GM12878 (cell line): Measurements from ENCODE around the gene SLC31A1. TPM values are rescaled to one million over a fixed set of nuclear protein-coding genes. Genes with fewer than 3 reads are reported as not detected.

Source experiments
- ATAC-seq: fragments of 200-7000 bp; cut with Tn5 transposase; 3 replicates; pipeline ENCODE4 v1.9.1; 2020; ENCODE audit warnings: mild to moderate bottlenecking, moderate library complexity
- BruUV-seq: library from RNA; stranded (reverse); fragments of 400-500 nt; replicated peaks from 2 replicates; lab custom pipeline; 2021; lab: Mats Ljungman, UMichigan
- CTCF ChIA-PET: fragments of 300-600 bp; sonication (Branson Sonifier 250); formaldehyde crosslinking; extraction: SDS; loops from one replicate; lab custom pipeline; 2021; ENCODE audit warnings: inconsistent platforms; lab: Yijun Ruan, JAX
- POLR2A ChIA-PET: fragments of 350-600 bp; formaldehyde crosslinking; extraction: SDS; loops from one replicate; lab custom pipeline; 2021; ENCODE audit warnings: inconsistent platforms; lab: Charles Lee
- RAD21 ChIA-PET: fragments of 300-600 bp; sonication (Branson Sonifier 250); formaldehyde crosslinking; loops from one replicate; lab custom pipeline; 2023; ENCODE audit warnings: antibody characterized with exemption; ENCODE audit not compliant: unreplicated experiment; lab: Charles Lee
- SMC1A ChIA-PET: fragments of 300-600 bp; sonication (Branson Sonifier 250); formaldehyde crosslinking; loops from one replicate; lab custom pipeline; 2023; ENCODE audit not compliant: unreplicated experiment, uncharacterized antibody; lab: Charles Lee
- DNase-seq: peaks from one replicate; pipeline ENCODE4 v3.0.0-alpha.2; 2011; ENCODE audit warnings: low read depth, low spot score
- FAIRE-seq: peaks from 3 replicates; lab custom pipeline; 2011; peaks lifted over from hg19 to GRCh38; lab: Jason Lieb, UNC
- H2AFZ ChIP-seq: 2 replicates; pipeline ENCODE4 v1.6.0; 2011; ENCODE audit warnings: low read depth, low read length, control low read depth; ENCODE audit not compliant: control insufficient read depth
- H3K27ac ChIP-seq: 2 replicates; pipeline ENCODE4 v1.5.1; 2011; ENCODE audit warnings: control low read depth; ENCODE audit not compliant: control insufficient read depth, insufficient read depth
- H3K27me3 ChIP-seq, 2 experiments: replicated peaks in 1 of 2; 2 replicates each; pipeline versions ENCODE4 v1.6.0 to v1.6.1; 2011; ENCODE audit warnings: low read length in 1 of 2; ENCODE audit not compliant: control insufficient read depth in 2 of 2, insufficient read depth in 2 of 2
- H3K36me3 ChIP-seq, 2 experiments: 2 replicates each; pipeline ENCODE4 v1.5.1; 2011; ENCODE audit warnings: low read length in 1 of 2; ENCODE audit not compliant: control insufficient read depth in 2 of 2, insufficient read depth in 2 of 2
- H3K4me1 ChIP-seq: 2 replicates; pipeline ENCODE4 v1.6.1; 2011; ENCODE audit warnings: mild to moderate bottlenecking, low read length, moderate library complexity, mixed read lengths; ENCODE audit not compliant: control insufficient read depth, insufficient read depth
- H3K4me2 ChIP-seq: 2 replicates; pipeline ENCODE4 v1.6.0; 2011; ENCODE audit warnings: control low read depth; ENCODE audit not compliant: control insufficient read depth, insufficient read depth
- H3K4me3 ChIP-seq: fragments of 200-600 bp; sonication (generic); 2 replicates; pipeline ENCODE4 v1.5.1; 2016
- H3K79me2 ChIP-seq: 2 replicates; pipeline ENCODE4 v1.6.0; 2011; ENCODE audit warnings: low read length; ENCODE audit not compliant: control insufficient read depth, insufficient read depth
- H3K9ac ChIP-seq: 2 replicates; pipeline ENCODE4 v1.8.0; 2011; ENCODE audit warnings: low read length, control low read depth, mixed read lengths; ENCODE audit not compliant: control insufficient read depth, insufficient read depth
- H3K9me3 ChIP-seq: replicated peaks from 3 replicates; pipeline ENCODE4 v1.5.1; 2011; ENCODE audit warnings: mild to moderate bottlenecking, low read length; ENCODE audit not compliant: control insufficient read depth, insufficient read depth
- H4K20me1 ChIP-seq: 2 replicates; pipeline ENCODE4 v1.6.0; 2011; ENCODE audit not compliant: control insufficient read depth, insufficient read depth
- BHLHE40 ChIP-seq, 2 experiments: fragments of 450-650 bp in 1 of 2; IDR thresholded peaks; 2 replicates each; pipeline ENCODE4 v1.6.1; 2011 to 2017; ENCODE audit warnings: low read depth in 2 of 2, borderline replicate concordance in 1 of 2, improper control_type of control experiment in 1 of 2, low read length in 1 of 2, mild to moderate bottlenecking in 1 of 2
- CHD4 ChIP-seq: fragments of 200-600 bp; sonication (generic); IDR thresholded peaks from 2 replicates; pipeline ENCODE4 v1.6.1; 2016; ENCODE audit warnings: mild to moderate bottlenecking
- ELK1 ChIP-seq: IDR thresholded peaks from 2 replicates; pipeline ENCODE4 v1.6.1; 2012; ENCODE audit warnings: low read depth, low read length, improper control_type of control experiment
- HDAC2 ChIP-seq: fragments of 200-600 bp; sonication (generic); IDR thresholded peaks from 2 replicates; pipeline ENCODE4 v1.6.1; 2017
- HDAC6 ChIP-seq: fragments of 200-600 bp; sonication (generic); IDR thresholded peaks from one replicate; pipeline ENCODE4 v1.8.0; 2017; ENCODE audit warnings: antibody characterized with exemption; ENCODE audit not compliant: unreplicated experiment
- HSF1 ChIP-seq: fragments of 150-350 bp; IDR thresholded peaks from 2 replicates; pipeline ENCODE4 v1.6.1; 2014; ENCODE audit warnings: mild to moderate bottlenecking, low read depth, low read length
- JUND ChIP-seq: IDR thresholded peaks from 2 replicates; pipeline ENCODE4 v1.6.1; 2012; ENCODE audit warnings: low read depth, mild to moderate bottlenecking, low read length, improper control_type of control experiment, moderate library complexity
- KAT2A ChIP-seq: conservative IDR thresholded peaks from 2 replicates; pipeline ENCODE4 v1.6.1; 2011; ENCODE audit warnings: low read depth, low read length; ENCODE audit not compliant: control insufficient read depth
- NFIC ChIP-seq: IDR thresholded peaks from 2 replicates; pipeline ENCODE4 v1.6.1; 2012; ENCODE audit warnings: low read depth, mild to moderate bottlenecking, inconsistent platforms, low read length, moderate library complexity
- RFX5 ChIP-seq: IDR thresholded peaks from 2 replicates; pipeline ENCODE4 v1.6.1; 2011; ENCODE audit warnings: low read depth, low read length, improper control_type of control experiment
- STAT1 ChIP-seq: fragments of 450-650 bp; conservative IDR thresholded peaks from 2 replicates; pipeline ENCODE4 v1.6.1; 2014; ENCODE audit warnings: antibody characterized with exemption, mild to moderate bottlenecking
- TAF1 ChIP-seq: IDR thresholded peaks from 2 replicates; pipeline ENCODE4 v1.6.1; 2011; ENCODE audit warnings: mild to moderate bottlenecking, low read depth, low read length, borderline replicate concordance
- ZNF24 ChIP-seq: fragments of 450-650 bp; IDR thresholded peaks from 2 replicates; pipeline ENCODE4 v1.6.1; 2017; ENCODE audit warnings: antibody characterized with exemption, mild to moderate bottlenecking
- WGBS: methylation state at CpG from one replicate; pipeline ENCODE4 v1.1.6; 2016; ENCODE audit warnings: low lambda C conversion rate; ENCODE audit not compliant: insufficient replicate concordance, insufficient coverage; ENCODE audit errors: missing lambda C conversion rate; 5-methylcytosine and 5-hydroxymethylcytosine counted together
- in situ Hi-C: fragments of 300-500 bp; cut with MboI; formaldehyde crosslinking; loops from 9 replicates; pipeline ENCODE4 v1.14.3; 2018; ENCODE audit warnings: mixed read lengths
- intact Hi-C: fragments of 100-400 bp; cut with micrococcal nuclease; formaldehyde crosslinking; loops from one replicate; pipeline ENCODE4 v1.14.2; 2022; ENCODE audit not compliant: unreplicated experiment
- polyA plus RNA-seq, 11 experiments: library from polyadenylated mRNA; depleted of rRNA in 4 of 11; unstranded in 6 of 11; stranded (reverse) in 5 of 11; fragments of >200 nt; fragmentation: Nextera tagmentation in 4 of 11; fragmentation: Illumina TruSeq in 1 of 11; extraction: Ambion mirVana in 4 of 11; extraction: Trizol in 1 of 11; gene quantifications; 1 replicate in 1 of 11; 2 replicates in 10 of 11; pipeline versions ENCODE4 v1.2.1 to v1.2.3, GENCODE V29; 2011 to 2016; ENCODE audit warnings: inconsistent platforms in 2 of 11, missing spikeins in 2 of 11, low read depth in 1 of 11
- total RNA-seq, 4 experiments: library from RNA; depleted of rRNA in 3 of 4; stranded (reverse); fragments of >200 nt in 3 of 4; fragmentation: Illumina TruSeq in 1 of 4; extraction: Trizol in 1 of 4; gene quantifications; 2 replicates each; pipeline versions ENCODE4 v1.2.1 to v1.2.3, GENCODE V29; 2013 to 2021
- TF ChIP-seq, protein P1 (sequence below): IDR thresholded peaks from 2 replicates; pipeline ENCODE4 v1.6.1; 2011; ENCODE audit warnings: borderline replicate concordance, low read depth, mild to moderate bottlenecking, moderate library complexity, low read length; ENCODE audit not compliant: insufficient read depth, poor library complexity, severe bottlenecking
- TF ChIP-seq, protein P2 (sequence below): fragments of 450-650 bp; IDR thresholded peaks from 2 replicates; pipeline ENCODE4 v1.6.1; 2017; ENCODE audit warnings: mild to moderate bottlenecking

Gene SLC31A1
- total and polyA plus RNA-seq, 10 of the 15 experiments (the other 5 are each of a cell fraction or from before 2014, with no cell fraction given), result 7.3 to 16.2 (median 10.5) TPM

DNA sequence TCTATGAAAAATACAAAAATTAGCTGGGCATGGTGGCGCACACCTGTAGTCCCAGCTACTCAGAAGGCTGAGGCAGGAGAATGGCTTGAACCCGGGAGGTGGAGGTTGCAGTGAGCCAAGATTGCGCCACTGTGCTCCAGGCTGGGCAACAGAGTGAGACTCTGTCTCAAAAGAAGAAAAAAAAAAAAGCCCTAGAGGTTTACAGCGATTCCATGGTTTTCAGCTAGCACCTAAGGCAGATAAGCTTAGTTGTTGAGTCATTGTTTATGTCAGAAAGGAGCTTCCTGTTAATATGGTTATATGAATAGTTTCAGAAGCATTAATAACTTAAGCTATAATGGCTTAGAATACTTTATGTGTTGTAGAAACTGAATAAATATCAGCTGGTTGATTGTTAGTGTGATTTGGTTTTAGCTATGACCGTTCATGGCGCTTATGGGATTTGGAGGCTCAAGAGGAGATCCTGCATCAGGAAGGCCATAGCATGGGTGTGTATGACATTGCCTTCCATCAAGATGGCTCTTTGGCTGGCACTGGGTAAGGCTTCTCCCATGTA lies 68.8 kb downstream of the SLC31A1 start:
- no peak for FAIRE-seq
- no peaks in the 10 kb centered on the region for H3K27me3 ChIP-seq
- H3K79me2 ChIP-seq, result no peaks in the 10 kb centered on the region
- ATAC-seq, result no peak
- H2AFZ ChIP-seq, result no peak overlapping the region
- no peak overlapping the region for H3K27ac ChIP-seq
- intact Hi-C loops (no loop called here), in situ Hi-C loops (no loop called here)
- no peaks in the 10 kb centered on the region for H3K9me3 ChIP-seq
- H3K4me1 ChIP-seq, result no peaks in the 10 kb centered on the region
- no peak for DNase-seq
- no peak overlapping the region for H3K9ac ChIP-seq
- WGBS, result 98% methylated on average over 6 of the region's 6 CpGs
- TF ChIP-seq CHD4 (no peak), STAT1 (no peak), TAF1 (no peak), KAT2A (no peak), ELK1 (no peak), JUND (no peak), RFX5 (no peak), BHLHE40 (IDR thresholded peaks at IDR 0.05; ENCODE audit: borderline replicate concordance in 1 of 2, low read depth in 2 of 2, low read length in 1 of 2) (no peak), HDAC2 (no peak), NFIC (no peak), HDAC6 (no peak), HSF1 (no peak), ZNF24 (no peak)
- TF ChIP-seq, protein P1, sequence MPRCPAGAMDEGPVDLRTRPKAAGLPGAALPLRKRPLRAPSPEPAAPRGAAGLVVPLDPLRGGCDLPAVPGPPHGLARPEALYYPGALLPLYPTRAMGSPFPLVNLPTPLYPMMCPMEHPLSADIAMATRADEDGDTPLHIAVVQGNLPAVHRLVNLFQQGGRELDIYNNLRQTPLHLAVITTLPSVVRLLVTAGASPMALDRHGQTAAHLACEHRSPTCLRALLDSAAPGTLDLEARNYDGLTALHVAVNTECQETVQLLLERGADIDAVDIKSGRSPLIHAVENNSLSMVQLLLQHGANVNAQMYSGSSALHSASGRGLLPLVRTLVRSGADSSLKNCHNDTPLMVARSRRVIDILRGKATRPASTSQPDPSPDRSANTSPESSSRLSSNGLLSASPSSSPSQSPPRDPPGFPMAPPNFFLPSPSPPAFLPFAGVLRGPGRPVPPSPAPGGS, result no peak
- TF ChIP-seq, protein P2, sequence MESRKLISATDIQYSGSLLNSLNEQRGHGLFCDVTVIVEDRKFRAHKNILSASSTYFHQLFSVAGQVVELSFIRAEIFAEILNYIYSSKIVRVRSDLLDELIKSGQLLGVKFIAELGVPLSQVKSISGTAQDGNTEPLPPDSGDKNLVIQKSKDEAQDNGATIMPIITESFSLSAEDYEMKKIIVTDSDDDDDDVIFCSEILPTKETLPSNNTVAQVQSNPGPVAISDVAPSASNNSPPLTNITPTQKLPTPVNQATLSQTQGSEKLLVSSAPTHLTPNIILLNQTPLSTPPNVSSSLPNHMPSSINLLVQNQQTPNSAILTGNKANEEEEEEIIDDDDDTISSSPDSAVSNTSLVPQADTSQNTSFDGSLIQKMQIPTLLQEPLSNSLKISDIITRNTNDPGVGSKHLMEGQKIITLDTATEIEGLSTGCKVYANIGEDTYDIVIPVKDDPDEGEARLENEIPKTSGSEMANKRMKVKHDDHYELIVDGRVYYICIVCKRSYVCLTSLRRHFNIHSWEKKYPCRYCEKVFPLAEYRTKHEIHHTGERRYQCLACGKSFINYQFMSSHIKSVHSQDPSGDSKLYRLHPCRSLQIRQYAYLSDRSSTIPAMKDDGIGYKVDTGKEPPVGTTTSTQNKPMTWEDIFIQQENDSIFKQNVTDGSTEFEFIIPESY, result no peak
- POLR2A ChIA-PET, result interaction anchor here (1.0 kb wide), 1 partner anchor 120 kb away, joined by 3 read pairs; the partner anchor contains the start of genes C9orf43 and POLE3
- no peak overlapping the region for H3K4me3 ChIP-seq
- H3K4me2 ChIP-seq, result no peak overlapping the region
- H4K20me1 ChIP-seq, result no peaks in the 10 kb centered on the region
- BruUV-seq, result no TSS peak
- SMC1A ChIA-PET, result interaction anchor here (1.3 kb wide), 1 partner anchor 28 kb away, joined by 3 read pairs; no protein-coding TSS in a partner anchor
- RAD21 ChIA-PET, result interaction anchor here (1.3 kb wide), 1 partner anchor 368 kb away, joined by 3 read pairs; no protein-coding TSS in a partner anchor
- CTCF ChIA-PET, result interaction anchor here (0.9 to 1.0 kb wide), 2 partner anchors 50 to 365 kb away, joined by 3 to 4 read pairs; partner anchors contain the start of gene WDR31
- peaks cover 14 to 22% of the 10 kb centered on the region in 2 experiments for H3K36me3 ChIP-seq
